Measurements from ENCODE around the gene NOP56.

DNA sequence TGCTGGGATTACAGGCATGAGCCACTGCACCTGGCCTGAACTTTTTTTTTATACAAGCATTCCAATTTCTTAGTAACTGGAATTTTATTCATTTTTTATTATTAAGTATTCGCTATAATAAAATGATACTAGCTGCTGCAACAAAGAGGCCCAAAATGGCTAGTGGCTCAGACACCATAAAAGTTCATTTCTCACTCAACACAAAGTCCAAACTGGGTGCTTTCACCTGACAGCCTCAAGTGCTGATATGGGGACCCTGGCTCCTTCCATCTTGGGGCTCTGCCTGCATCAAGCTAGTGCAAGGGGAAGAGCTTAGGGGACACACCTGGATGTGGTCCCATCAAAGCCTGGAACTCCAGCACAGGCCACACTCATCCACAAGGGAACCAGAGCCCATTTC, 12.2 kb upstream of the NOP56 start:
- TF ChIP-seq, protein P1, sequence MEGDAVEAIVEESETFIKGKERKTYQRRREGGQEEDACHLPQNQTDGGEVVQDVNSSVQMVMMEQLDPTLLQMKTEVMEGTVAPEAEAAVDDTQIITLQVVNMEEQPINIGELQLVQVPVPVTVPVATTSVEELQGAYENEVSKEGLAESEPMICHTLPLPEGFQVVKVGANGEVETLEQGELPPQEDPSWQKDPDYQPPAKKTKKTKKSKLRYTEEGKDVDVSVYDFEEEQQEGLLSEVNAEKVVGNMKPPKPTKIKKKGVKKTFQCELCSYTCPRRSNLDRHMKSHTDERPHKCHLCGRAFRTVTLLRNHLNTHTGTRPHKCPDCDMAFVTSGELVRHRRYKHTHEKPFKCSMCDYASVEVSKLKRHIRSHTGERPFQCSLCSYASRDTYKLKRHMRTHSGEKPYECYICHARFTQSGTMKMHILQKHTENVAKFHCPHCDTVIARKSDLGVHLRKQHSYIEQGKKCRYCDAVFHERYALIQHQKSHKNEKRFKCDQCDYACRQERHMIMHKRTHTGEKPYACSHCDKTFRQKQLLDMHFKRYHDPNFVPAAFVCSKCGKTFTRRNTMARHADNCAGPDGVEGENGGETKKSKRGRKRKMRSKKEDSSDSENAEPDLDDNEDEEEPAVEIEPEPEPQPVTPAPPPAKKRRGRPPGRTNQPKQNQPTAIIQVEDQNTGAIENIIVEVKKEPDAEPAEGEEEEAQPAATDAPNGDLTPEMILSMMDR (IDR thresholded peaks at IDR 0.05) = no peak
- no peak for TF ChIP-seq POLR2AphosphoS5 (IDR thresholded peaks at IDR 0.05)
